Bronchial epithelial cell (primary cell): ENCODE results near the gene ZNF70. TPM values are rescaled to one million over a fixed set of nuclear protein-coding genes. Genes with fewer than 3 reads are reported as not detected.

Source experiments
- DNase-seq: peaks from one replicate; pipeline ENCODE4 v3.0.0-alpha.2; 2010; ENCODE audit warnings: low read depth
- FAIRE-seq: peaks from 2 replicates; lab custom pipeline; 2011; peaks lifted over from hg19 to GRCh38; lab: Jason Lieb, UNC
- H3K27me3 ChIP-seq: 2 replicates; pipeline ENCODE4 v1.5.1; 2011; ENCODE audit warnings: low read length; ENCODE audit not compliant: control insufficient read depth, insufficient read depth
- H3K36me3 ChIP-seq: 2 replicates; pipeline ENCODE4 v1.5.1; 2011; ENCODE audit warnings: low read length; ENCODE audit not compliant: control insufficient read depth, insufficient read depth
- H3K4me3 ChIP-seq: 2 replicates; pipeline ENCODE4 v1.5.1; 2011; ENCODE audit warnings: mild to moderate bottlenecking, low read depth, low read length, control low read depth
- total RNA-seq: library from RNA; depleted of rRNA; stranded (reverse); fragments of >200 nt; gene quantifications from 2 replicates; pipeline ENCODE4 v1.2.1, GENCODE V29; 2014
- TF ChIP-seq, protein P1 (sequence below): IDR thresholded peaks from 2 replicates; pipeline ENCODE4 v1.5.1; 2011; ENCODE audit warnings: mild to moderate bottlenecking, moderate library complexity, low read length, control low read depth, inconsistent platforms; ENCODE audit not compliant: insufficient read depth, severe bottlenecking

The ZNF70 gene
- total RNA-seq, 1 donor from 2014 or later = 1.3 TPM

DNA sequence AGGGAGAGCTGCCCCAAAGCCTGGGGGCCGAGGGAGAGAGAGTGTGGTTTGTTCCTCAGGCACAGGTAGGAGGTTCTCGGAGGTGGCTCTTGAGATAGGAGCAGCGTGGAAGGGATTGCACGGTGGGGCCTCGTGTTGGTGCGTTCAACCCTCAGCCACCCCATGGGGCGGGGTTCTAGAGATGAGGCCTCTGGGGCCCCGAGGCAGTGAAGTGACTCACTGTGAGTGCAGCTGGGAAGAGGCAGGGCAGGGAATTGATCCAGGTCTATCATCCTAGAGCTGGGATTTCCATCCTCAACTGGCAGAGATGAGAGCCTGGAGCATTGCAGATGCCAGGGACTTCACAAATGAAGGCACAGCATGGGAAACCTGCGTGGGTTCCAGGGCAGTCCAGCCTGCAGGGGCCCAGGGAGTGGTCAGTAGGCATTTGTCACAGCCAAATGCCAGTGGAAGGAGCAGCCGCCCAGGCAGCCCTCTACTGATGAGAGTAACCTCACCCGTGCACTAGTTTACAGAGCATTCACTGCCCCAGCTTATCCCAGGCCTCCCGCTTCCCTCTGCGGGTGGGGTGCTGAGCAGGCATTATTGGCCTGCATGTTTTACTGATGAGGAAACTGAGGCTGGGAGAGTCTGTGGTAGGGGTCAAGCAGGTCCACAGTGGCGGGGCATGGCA is 30.7 kb upstream of the ZNF70 start:
- Histone ChIP-seq H3K27me3 (no peaks in the 10 kb centered on the region), H3K36me3 (no peaks in the 10 kb centered on the region), H3K4me3 (no peak overlapping the region)
- TF ChIP-seq, protein P1, sequence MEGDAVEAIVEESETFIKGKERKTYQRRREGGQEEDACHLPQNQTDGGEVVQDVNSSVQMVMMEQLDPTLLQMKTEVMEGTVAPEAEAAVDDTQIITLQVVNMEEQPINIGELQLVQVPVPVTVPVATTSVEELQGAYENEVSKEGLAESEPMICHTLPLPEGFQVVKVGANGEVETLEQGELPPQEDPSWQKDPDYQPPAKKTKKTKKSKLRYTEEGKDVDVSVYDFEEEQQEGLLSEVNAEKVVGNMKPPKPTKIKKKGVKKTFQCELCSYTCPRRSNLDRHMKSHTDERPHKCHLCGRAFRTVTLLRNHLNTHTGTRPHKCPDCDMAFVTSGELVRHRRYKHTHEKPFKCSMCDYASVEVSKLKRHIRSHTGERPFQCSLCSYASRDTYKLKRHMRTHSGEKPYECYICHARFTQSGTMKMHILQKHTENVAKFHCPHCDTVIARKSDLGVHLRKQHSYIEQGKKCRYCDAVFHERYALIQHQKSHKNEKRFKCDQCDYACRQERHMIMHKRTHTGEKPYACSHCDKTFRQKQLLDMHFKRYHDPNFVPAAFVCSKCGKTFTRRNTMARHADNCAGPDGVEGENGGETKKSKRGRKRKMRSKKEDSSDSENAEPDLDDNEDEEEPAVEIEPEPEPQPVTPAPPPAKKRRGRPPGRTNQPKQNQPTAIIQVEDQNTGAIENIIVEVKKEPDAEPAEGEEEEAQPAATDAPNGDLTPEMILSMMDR = no peak
- DNase-seq (peak; percentile 66), FAIRE-seq (peak; percentile 73)

DNA sequence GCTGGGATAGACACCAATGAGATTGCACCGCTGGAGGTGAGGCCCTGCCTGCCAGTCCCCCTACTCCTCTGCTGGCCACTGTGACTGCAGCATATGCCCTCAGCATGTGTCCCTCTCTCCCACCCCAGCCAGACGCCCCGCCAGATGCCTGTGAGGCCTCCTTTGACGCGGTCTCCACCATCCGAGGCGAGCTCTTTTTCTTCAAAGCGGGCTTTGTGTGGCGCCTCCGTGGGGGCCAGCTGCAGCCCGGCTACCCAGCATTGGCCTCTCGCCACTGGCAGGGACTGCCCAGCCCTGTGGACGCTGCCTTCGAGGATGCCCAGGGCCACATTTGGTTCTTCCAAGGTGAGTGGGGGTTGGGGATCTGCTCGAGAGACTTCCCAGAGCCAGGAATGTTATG is 30.2 kb upstream of the ZNF70 start:
- Histone ChIP-seq H3K4me3 (no peak overlapping the region), H3K27me3 (no peaks in the 10 kb centered on the region), H3K36me3 (no peaks in the 10 kb centered on the region)
- FAIRE-seq = no peak
- no peak for DNase-seq
- TF ChIP-seq, protein P1 = no peak

DNA sequence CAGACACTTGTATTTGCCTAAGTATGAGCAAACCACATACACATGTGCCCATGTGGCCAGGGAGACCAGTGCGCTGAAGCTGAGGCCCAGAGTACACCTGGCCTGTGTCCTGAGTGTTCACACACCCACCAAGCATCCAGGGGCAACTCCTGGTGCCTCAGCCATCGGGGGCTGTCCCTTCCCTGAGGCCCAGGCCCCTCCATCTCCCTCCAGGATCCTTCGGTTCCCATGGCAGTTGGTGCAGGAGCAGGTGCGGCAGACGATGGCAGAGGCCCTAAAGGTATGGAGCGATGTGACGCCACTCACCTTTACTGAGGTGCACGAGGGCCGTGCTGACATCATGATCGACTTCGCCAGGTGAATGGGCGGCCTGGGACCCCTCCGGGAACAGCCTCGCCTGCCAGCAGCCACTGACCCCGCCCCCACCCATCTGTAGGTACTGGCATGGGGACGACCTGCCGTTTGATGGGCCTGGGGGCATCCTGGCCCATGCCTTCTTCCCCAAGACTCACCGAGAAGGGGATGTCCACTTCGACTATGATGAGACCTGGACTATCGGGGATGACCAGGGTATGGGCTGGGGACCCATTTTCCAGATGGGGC is 29.3 kb upstream of the ZNF70 start:
- no peak for FAIRE-seq
- TF ChIP-seq, protein P1 = no peak
- H3K36me3 ChIP-seq = no peaks in the 10 kb centered on the region

DNA sequence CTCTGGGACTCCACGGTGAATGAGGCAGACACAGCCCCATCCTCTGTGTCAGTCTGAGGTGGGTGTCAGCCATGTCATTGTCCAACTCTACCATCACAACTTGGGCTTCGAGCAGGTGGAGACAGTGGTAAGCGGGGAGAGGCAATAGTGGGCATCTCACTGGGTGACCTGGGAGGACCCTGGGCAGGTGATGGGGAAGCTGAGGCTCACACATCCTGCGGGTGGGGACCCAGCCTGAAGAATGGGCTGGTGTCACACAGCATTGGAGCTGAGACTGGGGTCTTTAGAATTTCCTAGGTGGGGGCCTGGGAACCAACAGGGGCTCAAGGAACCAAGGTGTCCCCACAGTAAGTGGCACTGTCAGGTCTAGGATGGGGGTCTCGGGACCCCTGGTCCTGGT is 28.8 kb upstream of the ZNF70 start:
- DNase-seq = no peak
- FAIRE-seq = peak; percentile 43
- TF ChIP-seq, protein P1 = no peak
- H3K4me3 ChIP-seq = no peak overlapping the region
- no peaks in the 10 kb centered on the region for H3K27me3 ChIP-seq
- H3K36me3 ChIP-seq = no peaks in the 10 kb centered on the region

More for the DNA sequence above, 29.3 kb upstream of the ZNF70 start:
- DNase-seq = no peak
- H3K4me3 ChIP-seq = no peak overlapping the region
- H3K27me3 ChIP-seq = no peaks in the 10 kb centered on the region

DNA sequence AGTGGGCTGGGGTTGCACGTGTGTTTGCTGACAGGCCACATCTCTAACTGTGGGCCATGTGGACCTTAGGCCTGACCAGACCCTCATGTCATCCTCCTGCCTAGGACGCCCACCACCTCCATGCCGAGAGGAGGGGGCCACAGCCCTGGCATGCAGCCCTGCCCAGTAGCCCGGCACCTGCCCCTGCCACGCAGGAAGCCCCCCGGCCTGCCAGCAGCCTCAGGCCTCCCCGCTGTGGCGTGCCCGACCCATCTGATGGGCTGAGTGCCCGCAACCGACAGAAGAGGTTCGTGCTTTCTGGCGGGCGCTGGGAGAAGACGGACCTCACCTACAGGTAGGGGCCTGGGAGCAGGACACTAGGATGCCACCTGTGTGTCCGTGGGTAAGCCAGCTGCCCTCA is 28.2 kb upstream of the ZNF70 start:
- Histone ChIP-seq H3K27me3 (peaks cover 3% of the 10 kb centered on the region), H3K36me3 (no peaks in the 10 kb centered on the region), H3K4me3 (no peak overlapping the region)
- FAIRE-seq (no peak), DNase-seq (no peak)
- TF ChIP-seq, protein P1 = no peak
